HG02852 (cell line): Measurements from ENCODE around the gene DOCK6.

Experiments
- ATAC-seq: cut with Tn5 transposase; IDR thresholded peaks from one replicate; pipeline ENCODE4 v1.9.1; 2021; ENCODE audit warnings: mild to moderate bottlenecking, moderate library complexity; ENCODE audit not compliant: unreplicated experiment

Gene DOCK6

DNA sequence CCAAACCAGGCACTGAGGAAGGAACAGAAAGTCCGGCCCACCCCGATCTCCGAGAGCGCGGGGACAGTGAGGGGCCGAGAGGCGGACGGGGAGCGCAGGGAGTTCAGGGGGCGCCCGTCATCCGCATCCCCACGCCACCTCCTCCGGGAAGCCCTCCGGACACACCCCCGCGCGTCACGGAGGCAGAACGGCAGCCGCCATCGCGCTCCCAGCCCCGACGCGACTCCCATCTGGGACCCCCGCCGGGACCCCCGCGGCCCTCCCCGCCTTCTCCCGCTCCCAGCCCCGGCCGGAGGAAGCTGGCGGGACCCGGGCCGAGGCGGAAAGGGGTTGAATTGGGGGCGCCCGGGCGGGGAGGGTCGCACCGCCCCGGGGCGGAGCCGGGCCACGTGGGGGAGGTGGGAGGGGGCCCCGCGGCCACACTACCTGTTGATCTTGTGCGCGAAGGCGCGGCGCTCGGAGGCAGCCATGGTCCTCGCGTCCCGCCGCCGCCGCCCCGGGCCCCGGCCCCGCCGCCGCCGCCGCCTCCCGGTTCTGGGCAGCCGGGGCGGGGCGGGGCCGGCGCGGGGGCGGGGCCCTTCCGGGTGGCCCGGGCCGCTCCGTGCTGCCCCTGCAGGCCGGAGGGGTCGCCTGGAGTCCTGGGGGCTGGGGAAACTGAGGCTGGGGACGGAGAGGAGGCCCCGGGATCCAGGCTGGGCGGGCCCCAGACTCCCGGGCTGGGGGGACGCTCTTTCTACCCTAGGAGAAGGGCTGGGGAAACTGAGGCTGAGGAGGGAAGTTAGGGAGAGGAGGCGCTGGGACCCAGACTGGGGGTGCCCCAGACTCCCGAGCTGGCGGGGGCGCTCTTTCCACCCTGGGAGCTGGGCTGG is at the start of gene DOCK6:
TSS of gene DOCK6 (minus strand) at position 554 of the 869 bp plus-strand sequence. CDS start at position 470, 84 bp downstream.
- no peak for ATAC-seq

GRCh38 chr19:11306337-11306736 is 44.0 kb upstream of the DOCK6 start:
- no peak for ATAC-seq

- ATAC-seq: no peak
Measured at GRCh38 chr19:11304936-11305335, 42.6 kb upstream of the DOCK6 start.

DNA sequence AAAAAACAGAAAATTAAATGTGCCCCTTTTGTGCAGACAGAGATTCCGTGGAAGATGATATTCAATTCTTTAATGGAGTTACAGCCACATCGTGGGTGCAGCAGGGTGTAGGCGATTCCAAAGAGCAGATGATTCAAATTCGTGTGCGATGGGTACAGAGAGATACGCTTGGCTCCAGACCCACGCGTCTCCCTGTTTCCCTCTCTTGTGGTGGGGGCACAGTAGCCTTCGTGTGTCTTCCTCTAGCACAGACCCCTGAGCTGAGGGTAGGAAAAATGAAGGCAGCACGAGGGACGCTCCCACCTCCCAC is 38.4 kb upstream of the DOCK6 start:
- no peak for ATAC-seq

DNA sequence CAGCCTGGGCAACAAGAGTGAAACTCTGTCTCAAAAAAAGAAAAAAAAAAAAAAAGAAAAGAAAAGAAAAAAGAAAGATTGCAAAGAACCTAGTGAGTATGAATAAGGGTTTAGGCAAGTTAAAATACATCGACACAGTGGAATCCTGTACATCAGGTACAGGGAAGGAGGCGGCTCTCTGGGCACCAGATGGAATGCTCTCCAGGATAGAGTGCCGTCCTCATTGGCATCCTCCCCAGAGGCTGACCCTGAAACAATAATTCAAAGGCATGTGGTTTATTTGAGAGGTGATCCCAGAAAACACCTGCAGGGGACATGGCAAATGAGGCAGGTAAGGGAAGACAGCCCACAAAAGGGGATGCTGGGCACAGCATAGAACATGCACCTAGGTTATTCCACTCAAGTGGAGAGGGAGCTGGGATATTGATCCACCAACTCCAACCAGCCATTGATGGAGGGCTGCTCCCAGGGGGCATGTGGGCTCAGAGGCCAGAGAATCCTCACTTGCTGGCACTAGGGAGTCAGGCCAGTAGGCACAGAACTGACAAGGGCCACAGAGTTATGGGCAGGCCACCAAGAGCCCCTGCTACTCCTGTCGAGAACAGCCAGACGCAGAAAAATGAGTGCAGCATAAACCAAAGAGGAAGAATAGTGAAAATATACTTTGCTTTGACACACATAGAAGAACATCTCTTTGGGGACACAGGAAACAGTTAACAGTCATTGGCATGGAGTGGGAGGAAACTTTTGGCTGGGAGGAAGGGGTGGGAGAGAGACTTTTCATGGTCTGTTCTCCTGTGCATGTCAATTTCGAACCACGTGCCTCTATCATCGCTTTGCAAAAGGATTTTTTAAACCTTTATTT is 37.9 kb upstream of the DOCK6 start:
- ATAC-seq: no peak

DNA sequence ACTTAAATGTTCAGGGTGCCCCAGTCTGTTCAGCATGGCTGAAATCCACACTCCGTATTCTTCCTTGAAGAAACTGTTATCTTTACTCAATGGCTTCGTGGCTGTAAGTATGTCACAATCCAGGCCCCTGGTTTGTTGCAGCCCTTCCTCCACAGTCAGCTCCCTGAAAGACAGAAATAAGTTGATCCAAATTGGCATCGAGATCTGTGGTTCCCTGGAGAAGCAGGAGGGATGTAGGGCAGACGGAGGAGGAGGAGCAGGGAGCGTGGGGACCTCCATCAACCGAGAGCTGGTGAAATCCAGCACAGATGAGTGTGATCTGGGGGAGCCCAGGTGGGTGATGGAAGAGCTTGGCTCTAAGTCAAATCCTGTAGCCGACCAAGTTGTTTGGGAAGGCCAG is 33.9 kb upstream of the DOCK6 start:
- no peak for ATAC-seq

DNA sequence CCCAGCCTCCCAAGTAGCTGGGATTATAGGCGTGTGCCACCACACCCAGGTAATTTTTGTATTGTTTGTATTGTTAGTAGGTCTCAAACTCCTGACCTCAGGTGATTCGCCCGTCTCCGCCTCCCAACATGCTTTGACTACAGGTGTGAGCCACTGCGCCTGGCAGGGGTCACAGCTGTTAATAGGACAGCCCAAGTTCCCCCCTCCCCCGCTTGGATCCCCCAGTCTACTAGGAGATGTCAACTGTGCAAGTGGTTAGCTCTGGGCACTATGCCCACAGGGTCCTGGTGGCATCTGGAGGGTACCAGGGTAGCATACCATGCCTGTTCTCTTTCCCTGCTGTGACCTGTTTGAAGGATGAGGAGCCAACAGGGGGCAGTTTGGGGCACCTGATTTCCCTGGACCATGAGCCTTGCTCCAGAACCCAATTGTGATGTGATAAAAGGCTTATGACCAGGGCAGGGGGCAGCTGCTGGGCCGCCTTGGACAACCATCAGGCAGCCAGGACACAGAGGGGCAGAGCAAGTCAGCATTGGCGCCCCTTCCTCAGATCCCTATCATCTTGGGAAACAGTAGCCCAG is 33.4 kb upstream of the DOCK6 start, which contains the start of gene TSPAN16:
TSS of gene TSPAN16 (plus strand) at position 496 of the 581 bp plus-strand sequence. CDS start 138 bp downstream, outside the sequence.
- ATAC-seq: no peak

DNA sequence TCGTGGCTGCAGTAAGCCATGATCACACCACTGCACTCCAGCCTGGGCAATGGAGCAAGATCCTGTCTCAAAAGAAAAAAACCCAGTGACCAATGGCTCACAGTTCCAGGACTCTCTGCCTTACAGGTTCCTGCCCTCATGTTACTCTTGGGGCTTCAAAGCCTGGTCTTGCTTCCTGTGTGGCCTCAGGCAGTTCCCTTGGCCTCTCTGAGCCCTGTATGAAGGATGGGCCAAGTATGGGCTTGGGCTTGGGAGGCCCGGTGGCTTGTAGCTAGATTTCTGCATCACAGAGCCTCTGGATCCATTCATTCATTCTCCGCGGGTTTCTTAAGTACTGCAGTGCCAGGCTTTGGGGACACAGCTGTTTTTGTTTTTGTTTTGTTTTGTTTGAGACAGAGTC is 32.9 kb upstream of the DOCK6 start:
- no peak for ATAC-seq

GRCh38 chr19:11293433-11294389 is 31.4 kb upstream of the DOCK6 start:
- no peak for ATAC-seq

GRCh38 chr19:11291991-11292390 is 29.7 kb upstream of the DOCK6 start:
- ATAC-seq: no peak

DNA sequence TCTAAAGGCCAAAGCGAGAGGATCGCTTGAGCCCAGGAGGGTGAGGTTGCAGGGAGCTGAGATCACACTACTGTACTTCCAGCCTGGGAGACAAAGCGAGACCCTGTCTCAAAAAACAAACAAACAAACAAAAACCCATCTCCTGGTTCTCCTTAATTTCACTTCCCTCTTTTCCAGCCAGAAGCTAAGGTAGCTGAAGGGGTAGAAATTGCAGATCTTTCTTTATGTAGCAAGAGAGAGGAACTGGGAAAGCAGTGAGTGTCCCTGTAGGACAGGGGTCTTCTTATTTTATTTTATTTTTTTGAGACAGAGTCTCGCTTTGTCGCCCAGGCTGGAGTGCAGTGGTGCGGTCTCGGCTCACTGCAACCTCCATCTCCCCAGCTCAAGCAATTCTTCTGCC is 29.1 kb upstream of the DOCK6 start:
- ATAC-seq: no peak

GRCh38 chr19:11290256-11290655 is 27.9 kb upstream of the DOCK6 start:
- ATAC-seq: no peak

DNA sequence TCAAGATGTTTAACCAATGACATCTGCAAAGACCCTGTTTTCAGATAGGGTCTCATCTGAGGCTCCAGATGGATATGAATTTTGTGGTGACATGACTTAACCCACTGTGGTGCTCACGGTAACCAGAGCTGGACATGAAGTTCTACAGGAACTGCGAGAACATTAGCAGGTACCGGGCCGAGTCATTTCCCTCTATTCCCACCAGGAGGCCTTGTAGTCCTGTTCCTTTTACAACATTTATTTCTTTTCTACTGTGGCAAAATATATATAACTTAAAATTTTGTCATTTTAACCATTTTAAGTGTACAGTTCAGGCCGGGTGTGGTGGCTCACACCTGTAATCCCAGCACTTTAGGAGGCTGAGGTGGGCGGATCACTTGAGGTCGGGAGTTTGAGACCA is 26.0 kb upstream of the DOCK6 start:
- no peak for ATAC-seq

DNA sequence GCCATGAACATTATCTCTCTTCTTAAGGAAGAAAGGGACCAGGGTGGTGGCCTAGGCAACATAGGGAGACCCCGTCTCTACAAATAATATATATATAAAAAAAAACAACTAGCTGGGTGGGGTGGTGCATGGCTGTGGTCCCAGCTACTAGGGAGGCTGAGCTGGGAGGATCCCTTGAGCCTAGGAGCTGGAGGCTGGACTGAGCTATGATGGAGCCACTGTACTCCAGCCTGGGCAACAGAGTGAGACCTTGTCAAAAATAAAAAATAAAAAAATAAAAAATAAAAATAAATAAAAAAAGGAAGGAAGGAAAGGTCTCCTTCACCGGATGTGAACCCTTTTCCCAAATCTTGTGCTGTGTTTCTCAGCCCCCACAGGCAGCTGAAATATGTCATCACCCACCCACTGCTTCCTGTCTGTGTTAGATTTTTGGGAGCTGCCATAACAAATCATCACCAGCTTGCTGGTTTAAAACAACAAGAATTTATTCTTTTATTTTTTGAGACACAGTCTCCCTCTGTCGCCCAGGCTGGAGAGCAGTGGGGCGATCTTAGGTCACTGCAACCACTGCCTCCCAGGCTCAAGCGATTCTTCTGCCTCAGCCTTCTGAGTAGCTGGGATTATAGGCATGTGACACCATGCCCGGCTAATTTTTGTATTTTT is 24.1 kb upstream of the DOCK6 start:
- ATAC-seq: no peak

GRCh38 chr19:11284515-11284914 is 22.2 kb upstream of the DOCK6 start:
- no peak for ATAC-seq

GRCh38 chr19:11281356-11282049 is 19.2 kb upstream of the DOCK6 start:
- no peak for ATAC-seq

DNA sequence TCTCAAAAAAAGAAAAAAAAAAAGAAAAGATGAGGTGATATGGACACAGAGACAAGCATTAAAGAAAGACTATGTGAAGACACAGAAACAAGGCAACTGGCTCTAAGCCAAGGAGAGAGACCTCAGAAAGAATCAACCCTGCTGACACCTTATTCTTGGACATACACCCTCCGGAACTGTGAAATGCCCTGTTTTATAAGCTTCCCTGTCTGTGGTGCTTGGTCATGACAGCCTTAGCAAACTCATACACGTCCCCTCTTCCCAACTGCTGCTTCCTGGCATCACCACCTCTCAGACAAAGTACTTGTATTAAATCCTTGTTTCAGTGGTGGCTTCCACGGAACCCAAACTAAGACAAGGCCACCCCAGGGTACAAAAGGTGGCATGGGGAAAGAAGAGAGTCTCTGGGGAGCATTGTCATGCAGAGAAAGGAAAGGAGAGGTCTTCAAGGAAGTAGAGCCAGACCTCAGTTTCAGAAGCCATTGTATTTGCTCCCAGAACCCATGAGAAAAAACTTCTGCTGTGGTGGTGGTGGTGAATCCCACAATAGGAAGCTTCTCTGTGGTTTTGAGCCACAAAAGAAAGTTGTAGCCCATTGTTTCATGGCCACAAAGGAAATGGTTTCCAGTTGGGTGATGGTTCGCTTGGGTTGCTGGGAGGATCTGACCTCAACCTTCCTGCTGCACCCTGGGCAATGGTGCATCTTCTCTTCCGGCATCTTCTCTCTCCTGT is 17.3 kb upstream of the DOCK6 start:
- no peak for ATAC-seq

GRCh38 chr19:11278670-11279069 is 16.3 kb upstream of the DOCK6 start:
- no peak for ATAC-seq
